ENCODE data around the gene ZBTB8A.
A peak's percentile ranks its signal among the peaks of the same experiment; 100 is the strongest.

ZBTB8A gene

GRCh38 chr1:32557812-32558211, 18.6 kb downstream of the ZBTB8A start:
- Histone ChIP-seq H3K27me3 (replicated peaks) (no peaks in the 10 kb centered on the region), H3K27ac (no peak overlapping the region), H3K36me3 (replicated peaks) (no peaks in the 10 kb centered on the region), H3K4me3 (ENCODE audit: low read depth, low read length) (no peak overlapping the region)
- in situ Hi-C loops (cut with HindIII; ENCODE audit: low pct_ligation_motif_present, low sequenced_read_pairs): no loop called here
- DNase-seq: no peak
- TF ChIP-seq CTCF (IDR thresholded peaks at IDR 0.05; ENCODE audit: low read depth, low read length, missing control alignments): no peak

GRCh38 chr1:32568929-32569328, 29.7 kb downstream of the ZBTB8A start:
- Histone ChIP-seq H3K36me3 (replicated peaks) (no peaks in the 10 kb centered on the region), H3K4me3 (ENCODE audit: low read depth, low read length) (no peak overlapping the region), H3K27me3 (replicated peaks) (no peaks in the 10 kb centered on the region), H3K27ac (no peak overlapping the region)
- no peak for TF ChIP-seq CTCF (IDR thresholded peaks at IDR 0.05; ENCODE audit: low read depth, low read length, missing control alignments)
- in situ Hi-C loops (cut with HindIII; ENCODE audit: low pct_ligation_motif_present, low sequenced_read_pairs): no loop called here
- no peak for DNase-seq

- H3K27me3 ChIP-seq (replicated peaks): no peaks in the 10 kb centered on the region
- no peaks in the 10 kb centered on the region for H3K36me3 ChIP-seq (replicated peaks)
- DNase-seq: no peak
- no peak overlapping the region for H3K27ac ChIP-seq
- TF ChIP-seq CTCF (IDR thresholded peaks at IDR 0.05; ENCODE audit: low read depth, low read length, missing control alignments): no peak
- in situ Hi-C loops (cut with HindIII; ENCODE audit: low pct_ligation_motif_present, low sequenced_read_pairs): no loop called here
- no peak overlapping the region for H3K4me3 ChIP-seq (ENCODE audit: low read depth, low read length)
Measured at GRCh38 chr1:32580348-32581017, 41.3 kb downstream of the ZBTB8A start.

- no peak overlapping the region for H3K4me3 ChIP-seq (ENCODE audit: low read depth, low read length)
- H3K27ac ChIP-seq: no peak overlapping the region
- in situ Hi-C loops (cut with HindIII; ENCODE audit: low pct_ligation_motif_present, low sequenced_read_pairs): no loop called here
- no peak for TF ChIP-seq CTCF (IDR thresholded peaks at IDR 0.05; ENCODE audit: low read depth, low read length, missing control alignments)
- H3K27me3 ChIP-seq (replicated peaks): no peaks in the 10 kb centered on the region
- H3K36me3 ChIP-seq (replicated peaks): no peaks in the 10 kb centered on the region
- DNase-seq: peak; percentile 16
Measured at GRCh38 chr1:32592943-32593342, 53.7 kb downstream of the ZBTB8A start.

GRCh38 chr1:32600034-32600433, 60.8 kb downstream of the ZBTB8A start:
- no peak for TF ChIP-seq CTCF (IDR thresholded peaks at IDR 0.05; ENCODE audit: low read depth, low read length, missing control alignments)
- no peaks in the 10 kb centered on the region for H3K27me3 ChIP-seq (replicated peaks)
- in situ Hi-C loops (cut with HindIII; ENCODE audit: low pct_ligation_motif_present, low sequenced_read_pairs): no loop called here

More at GRCh38 chr1:32600034-32600433, 60.8 kb downstream of the ZBTB8A start:
- H3K4me3 ChIP-seq (ENCODE audit: low read depth, low read length): no peak overlapping the region
- H3K27ac ChIP-seq: no peak overlapping the region
- no peak for DNase-seq
- H3K36me3 ChIP-seq (replicated peaks): no peaks in the 10 kb centered on the region
